ENCODE data around the gene GMNC.
A peak's percentile ranks its signal among the peaks of the same experiment; 100 is the strongest.
"Not testable (repeated sequence)": the region's sequence is repeated elsewhere in the genome, so short reads cannot be mapped to it uniquely, and the experiment has no call there.

The GMNC gene

GRCh38 chr3:190883141-190883540 lies 20.6 kb upstream of the GMNC start:
- Histone ChIP-seq H3K4me1 (ENCODE audit: low read depth, poor library complexity, severe bottlenecking) (no peaks in the 10 kb centered on the region), H3K4me2 (no peak overlapping the region), H3K4me3 (IDR thresholded peaks at IDR 0.05; ENCODE audit: insufficient read depth, low read depth, low read length) (no peak overlapping the region)

GRCh38 chr3:190877925-190878324 lies 15.4 kb upstream of the GMNC start:
- TF ChIP-seq CTCF (conservative IDR thresholded peaks at IDR 0.05; ENCODE audit: low read depth, low read length) = peak; percentile 49; the same call in 1 of the 2 replicates
- no peak overlapping the region for H2AFZ ChIP-seq (ENCODE audit: low read depth)
- no peaks in the 10 kb centered on the region for H4K20me1 ChIP-seq (ENCODE audit: insufficient read depth)
- no peak overlapping the region for H3K9ac ChIP-seq
- H3K4me2 ChIP-seq = no peak overlapping the region
- H3K27me3 ChIP-seq (ENCODE audit: insufficient read depth, low read depth) = no peaks in the 10 kb centered on the region
- H3K36me3 ChIP-seq (ENCODE audit: insufficient read depth) = no peaks in the 10 kb centered on the region
- H3K4me1 ChIP-seq (ENCODE audit: low read depth, poor library complexity, severe bottlenecking) = no peaks in the 10 kb centered on the region
- no peak overlapping the region for H3K4me3 ChIP-seq (IDR thresholded peaks at IDR 0.05; ENCODE audit: insufficient read depth, low read depth, low read length)
- no peak overlapping the region for H3K27ac ChIP-seq
- no peaks in the 10 kb centered on the region for H3K79me2 ChIP-seq (ENCODE audit: insufficient read depth, low read depth)

More at GRCh38 chr3:190883141-190883540, 20.6 kb upstream of the GMNC start:
- Histone ChIP-seq H3K36me3 (ENCODE audit: insufficient read depth) (no peaks in the 10 kb centered on the region), H3K9ac (no peak overlapping the region), H2AFZ (ENCODE audit: low read depth) (no peak overlapping the region), H3K27me3 (ENCODE audit: insufficient read depth, low read depth) (no peaks in the 10 kb centered on the region), H4K20me1 (ENCODE audit: insufficient read depth) (no peaks in the 10 kb centered on the region), H3K79me2 (ENCODE audit: insufficient read depth, low read depth) (no peaks in the 10 kb centered on the region), H3K27ac (no peak overlapping the region)
- no peak for TF ChIP-seq CTCF (conservative IDR thresholded peaks at IDR 0.05; ENCODE audit: low read depth, low read length)

GRCh38 chr3:190876433-190876832 lies 13.9 kb upstream of the GMNC start:
- not testable (repeated sequence) for H3K27me3 ChIP-seq (ENCODE audit: insufficient read depth, low read depth); H3K4me2 ChIP-seq; H2AFZ ChIP-seq (ENCODE audit: low read depth); H3K9ac ChIP-seq; H3K4me3 ChIP-seq (IDR thresholded peaks at IDR 0.05; ENCODE audit: insufficient read depth, low read depth, low read length); H3K79me2 ChIP-seq (ENCODE audit: insufficient read depth, low read depth); H3K4me1 ChIP-seq (ENCODE audit: low read depth, poor library complexity, severe bottlenecking); H3K36me3 ChIP-seq (ENCODE audit: insufficient read depth); H3K27ac ChIP-seq; H4K20me1 ChIP-seq (ENCODE audit: insufficient read depth)

- not testable (repeated sequence) for H4K20me1 ChIP-seq (ENCODE audit: insufficient read depth); H3K4me1 ChIP-seq (ENCODE audit: low read depth, poor library complexity, severe bottlenecking); H3K9ac ChIP-seq; H3K4me2 ChIP-seq; H3K27ac ChIP-seq; H3K27me3 ChIP-seq (ENCODE audit: insufficient read depth, low read depth); H2AFZ ChIP-seq (ENCODE audit: low read depth); H3K4me3 ChIP-seq (IDR thresholded peaks at IDR 0.05; ENCODE audit: insufficient read depth, low read depth, low read length); H3K36me3 ChIP-seq (ENCODE audit: insufficient read depth); H3K79me2 ChIP-seq (ENCODE audit: insufficient read depth, low read depth)
Observed at GRCh38 chr3:190875061-190875460, 12.6 kb upstream of the GMNC start.

- Histone ChIP-seq H3K4me3 (IDR thresholded peaks at IDR 0.05; ENCODE audit: insufficient read depth, low read depth, low read length) (no peak overlapping the region), H3K36me3 (ENCODE audit: insufficient read depth) (no peaks in the 10 kb centered on the region), H3K4me1 (ENCODE audit: low read depth, poor library complexity, severe bottlenecking) (no peaks in the 10 kb centered on the region), H3K79me2 (ENCODE audit: insufficient read depth, low read depth) (no peaks in the 10 kb centered on the region), H3K27ac (no peak overlapping the region), H3K4me2 (no peak overlapping the region), H3K27me3 (ENCODE audit: insufficient read depth, low read depth) (no peaks in the 10 kb centered on the region), H2AFZ (ENCODE audit: low read depth) (no peak overlapping the region), H3K9ac (no peak overlapping the region), H4K20me1 (ENCODE audit: insufficient read depth) (no peaks in the 10 kb centered on the region)
- TF ChIP-seq CTCF (conservative IDR thresholded peaks at IDR 0.05; ENCODE audit: low read depth, low read length) = no peak
Observed at GRCh38 chr3:190870127-190870526, 7.6 kb upstream of the GMNC start.
